ENCODE measurements around the gene MT3.

DNA sequence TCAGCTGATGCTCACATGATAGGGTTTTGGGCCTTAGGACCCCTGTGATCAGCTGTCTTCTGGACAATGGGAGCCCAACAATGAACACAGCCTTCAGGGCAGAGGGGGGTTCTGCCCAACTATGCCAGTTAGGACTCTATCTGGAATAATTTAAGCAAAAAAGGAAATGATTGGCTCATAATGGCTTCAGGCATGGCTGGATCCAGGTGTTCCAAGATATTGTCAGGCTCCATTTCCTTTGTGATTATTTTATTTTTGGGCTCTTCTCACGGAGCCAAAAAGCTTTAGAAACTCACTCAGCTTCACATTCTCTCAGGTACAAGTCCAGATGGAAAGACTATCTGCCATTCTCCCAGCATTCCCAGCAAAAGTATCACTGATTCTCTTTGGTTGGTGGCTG lies 16.1 kb downstream of the MT3 start:
- TF ChIP-seq, protein P1, sequence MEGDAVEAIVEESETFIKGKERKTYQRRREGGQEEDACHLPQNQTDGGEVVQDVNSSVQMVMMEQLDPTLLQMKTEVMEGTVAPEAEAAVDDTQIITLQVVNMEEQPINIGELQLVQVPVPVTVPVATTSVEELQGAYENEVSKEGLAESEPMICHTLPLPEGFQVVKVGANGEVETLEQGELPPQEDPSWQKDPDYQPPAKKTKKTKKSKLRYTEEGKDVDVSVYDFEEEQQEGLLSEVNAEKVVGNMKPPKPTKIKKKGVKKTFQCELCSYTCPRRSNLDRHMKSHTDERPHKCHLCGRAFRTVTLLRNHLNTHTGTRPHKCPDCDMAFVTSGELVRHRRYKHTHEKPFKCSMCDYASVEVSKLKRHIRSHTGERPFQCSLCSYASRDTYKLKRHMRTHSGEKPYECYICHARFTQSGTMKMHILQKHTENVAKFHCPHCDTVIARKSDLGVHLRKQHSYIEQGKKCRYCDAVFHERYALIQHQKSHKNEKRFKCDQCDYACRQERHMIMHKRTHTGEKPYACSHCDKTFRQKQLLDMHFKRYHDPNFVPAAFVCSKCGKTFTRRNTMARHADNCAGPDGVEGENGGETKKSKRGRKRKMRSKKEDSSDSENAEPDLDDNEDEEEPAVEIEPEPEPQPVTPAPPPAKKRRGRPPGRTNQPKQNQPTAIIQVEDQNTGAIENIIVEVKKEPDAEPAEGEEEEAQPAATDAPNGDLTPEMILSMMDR (tag by site-specific recombination; IDR thresholded peaks at IDR 0.05): no peak
- TF ChIP-seq KLF9 (tag by site-specific recombination; IDR thresholded peaks at IDR 0.05; ENCODE audit: low read depth): no peak
- TF ChIP-seq, protein P2, sequence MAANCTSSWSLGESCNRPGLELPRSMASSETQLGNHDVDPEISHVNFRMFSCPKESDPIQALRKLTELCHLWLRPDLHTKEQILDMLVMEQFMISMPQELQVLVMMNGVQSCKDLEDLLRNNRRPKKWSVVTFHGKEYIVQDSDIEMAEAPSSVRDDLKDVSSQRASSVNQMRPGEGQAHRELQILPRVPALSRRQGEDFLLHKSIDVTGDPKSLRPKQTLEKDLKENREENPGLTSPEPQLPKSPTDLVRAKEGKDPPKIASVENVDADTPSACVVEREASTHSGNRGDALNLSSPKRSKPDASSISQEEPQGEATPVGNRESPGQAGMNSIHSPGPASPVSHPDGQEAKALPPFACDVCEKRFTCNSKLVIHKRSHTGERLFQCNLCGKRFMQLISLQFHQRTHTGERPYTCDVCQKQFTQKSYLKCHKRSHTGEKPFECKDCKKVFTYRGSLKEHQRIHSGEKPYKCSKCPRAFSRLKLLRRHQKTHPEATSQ (tag by site-specific recombination; IDR thresholded peaks at IDR 0.05): no peak
- no peak for TF ChIP-seq ZNF747 (tag by site-specific recombination; IDR thresholded peaks at IDR 0.05)
- TF ChIP-seq, protein P3, sequence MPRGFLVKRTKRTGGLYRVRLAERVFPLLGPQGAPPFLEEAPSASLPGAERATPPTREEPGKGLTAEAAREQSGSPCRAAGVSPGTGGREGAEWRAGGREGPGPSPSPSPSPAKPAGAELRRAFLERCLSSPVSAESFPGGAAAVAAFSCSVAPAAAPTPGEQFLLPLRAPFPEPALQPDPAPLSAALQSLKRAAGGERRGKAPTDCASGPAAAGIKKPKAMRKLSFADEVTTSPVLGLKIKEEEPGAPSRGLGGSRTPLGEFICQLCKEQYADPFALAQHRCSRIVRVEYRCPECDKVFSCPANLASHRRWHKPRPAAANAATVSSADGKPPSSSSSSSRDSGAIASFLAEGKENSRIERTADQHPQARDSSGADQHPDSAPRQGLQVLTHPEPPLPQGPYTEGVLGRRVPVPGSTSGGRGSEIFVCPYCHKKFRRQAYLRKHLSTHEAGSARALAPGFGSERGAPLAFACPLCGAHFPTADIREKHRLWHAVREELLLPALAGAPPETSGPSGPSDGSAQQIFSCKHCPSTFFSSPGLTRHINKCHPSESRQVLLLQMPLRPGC (tag by site-specific recombination; IDR thresholded peaks at IDR 0.05): no peak
- no peak for TF ChIP-seq ZNF548 (tag by site-specific recombination; IDR thresholded peaks at IDR 0.05)
- TF ChIP-seq, protein P4, sequence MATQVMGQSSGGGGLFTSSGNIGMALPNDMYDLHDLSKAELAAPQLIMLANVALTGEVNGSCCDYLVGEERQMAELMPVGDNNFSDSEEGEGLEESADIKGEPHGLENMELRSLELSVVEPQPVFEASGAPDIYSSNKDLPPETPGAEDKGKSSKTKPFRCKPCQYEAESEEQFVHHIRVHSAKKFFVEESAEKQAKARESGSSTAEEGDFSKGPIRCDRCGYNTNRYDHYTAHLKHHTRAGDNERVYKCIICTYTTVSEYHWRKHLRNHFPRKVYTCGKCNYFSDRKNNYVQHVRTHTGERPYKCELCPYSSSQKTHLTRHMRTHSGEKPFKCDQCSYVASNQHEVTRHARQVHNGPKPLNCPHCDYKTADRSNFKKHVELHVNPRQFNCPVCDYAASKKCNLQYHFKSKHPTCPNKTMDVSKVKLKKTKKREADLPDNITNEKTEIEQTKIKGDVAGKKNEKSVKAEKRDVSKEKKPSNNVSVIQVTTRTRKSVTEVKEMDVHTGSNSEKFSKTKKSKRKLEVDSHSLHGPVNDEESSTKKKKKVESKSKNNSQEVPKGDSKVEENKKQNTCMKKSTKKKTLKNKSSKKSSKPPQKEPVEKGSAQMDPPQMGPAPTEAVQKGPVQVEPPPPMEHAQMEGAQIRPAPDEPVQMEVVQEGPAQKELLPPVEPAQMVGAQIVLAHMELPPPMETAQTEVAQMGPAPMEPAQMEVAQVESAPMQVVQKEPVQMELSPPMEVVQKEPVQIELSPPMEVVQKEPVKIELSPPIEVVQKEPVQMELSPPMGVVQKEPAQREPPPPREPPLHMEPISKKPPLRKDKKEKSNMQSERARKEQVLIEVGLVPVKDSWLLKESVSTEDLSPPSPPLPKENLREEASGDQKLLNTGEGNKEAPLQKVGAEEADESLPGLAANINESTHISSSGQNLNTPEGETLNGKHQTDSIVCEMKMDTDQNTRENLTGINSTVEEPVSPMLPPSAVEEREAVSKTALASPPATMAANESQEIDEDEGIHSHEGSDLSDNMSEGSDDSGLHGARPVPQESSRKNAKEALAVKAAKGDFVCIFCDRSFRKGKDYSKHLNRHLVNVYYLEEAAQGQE (tag by site-specific recombination; IDR thresholded peaks at IDR 0.05): no peak

Data from HEK293 (cell line).